HCT116 (cell line): ENCODE measurements around the gene ADAMTS13. TPM values are rescaled to one million over a fixed set of nuclear protein-coding genes. Genes with fewer than 3 reads are reported as not detected.

Experiments
- ATAC-seq: fragments of 200-7000 bp; cut with Tn5 transposase; 2 replicates; pipeline ENCODE4 v1.9.1; 2020; ENCODE audit warnings: mild to moderate bottlenecking, moderate library complexity
- BruUV-seq: library from RNA; stranded (reverse); fragments of 400-500 nt; replicated peaks from 2 replicates; lab custom pipeline; 2021; lab: Mats Ljungman, UMichigan
- CTCF ChIA-PET: fragments of 300-600 bp; sonication (Branson Sonifier 250); formaldehyde crosslinking; loops from one replicate; lab custom pipeline; 2021; ENCODE audit warnings: antibody characterized with exemption; lab: Charles Lee
- POLR2A ChIA-PET: fragments of 300-600, 350-600 bp; sonication (Branson Sonifier 250); formaldehyde crosslinking; loops from one replicate; lab custom pipeline; 2021; ENCODE audit warnings: antibody characterized with exemption; lab: Charles Lee
- RAD21 ChIA-PET, 2 experiments: fragments of 300-600 bp; sonication (Branson Sonifier 250); formaldehyde crosslinking; loops; one replicate each; lab custom pipeline; 2023; ENCODE audit warnings: low total read pairs in 2 of 2; ENCODE audit not compliant: uncharacterized antibody in 2 of 2, unreplicated experiment in 2 of 2, low non-redundant PET in 1 of 2; lab: Charles Lee
- DNase-seq: peaks from one replicate; pipeline ENCODE4 v3.0.0-alpha.2; 2010; ENCODE audit warnings: low read depth, low spot score
- H2AFZ ChIP-seq: fragments of 200-600 bp; shearing (Covaris generic), sonication (generic); 2 replicates; pipeline ENCODE4 v1.6.1; 2017; ENCODE audit warnings: low read depth, mixed run types, mixed read lengths, antibody characterized with exemption, low read length; ENCODE audit not compliant: poor library complexity, severe bottlenecking
- H3K27ac ChIP-seq: 2 replicates; pipeline ENCODE4 v1.5.1; 2012; ENCODE audit warnings: low read depth, low read length
- H3K27me3 ChIP-seq: fragments of 200-600 bp; sonication (generic); 2 replicates; pipeline ENCODE4 v1.6.1; 2016; ENCODE audit warnings: mixed run types, low read length, mixed read lengths; ENCODE audit not compliant: insufficient read depth
- H3K36me3 ChIP-seq, 2 experiments: fragments of 200-500 bp in 1 of 2; fragments of 200-600 bp in 1 of 2; sonication (Bioruptor generic) in 1 of 2; sonication (generic) in 1 of 2; 2 replicates each; pipeline versions ENCODE4 v1.5.1 to v1.6.1; 2014 to 2016; ENCODE audit warnings: low read length in 2 of 2, inconsistent platforms in 1 of 2, mixed read lengths in 1 of 2, mixed run types in 1 of 2; ENCODE audit not compliant: insufficient read depth in 2 of 2, control insufficient read depth in 1 of 2
- H3K4me1 ChIP-seq, 2 experiments: fragments of 200-600 bp in 1 of 2; sonication (generic) in 1 of 2; 2 replicates each; pipeline versions ENCODE4 v1.5.1 to v1.6.1; 2012 to 2017; ENCODE audit warnings: low read length in 2 of 2, inconsistent platforms in 1 of 2, mild to moderate bottlenecking in 1 of 2, mixed read lengths in 1 of 2, mixed run types in 1 of 2, moderate library complexity in 1 of 2; ENCODE audit not compliant: insufficient read depth in 2 of 2, control insufficient read depth in 1 of 2
- H3K4me2 ChIP-seq: fragments of 200-600 bp; sonication (generic); 2 replicates; pipeline ENCODE4 v1.6.1; 2017; ENCODE audit warnings: mixed run types, low read length, mixed read lengths
- H3K4me3 ChIP-seq, 2 experiments: fragments of 200-600 bp in 1 of 2; sonication (generic) in 1 of 2; replicated peaks in 1 of 2; 2 replicates each; pipeline ENCODE4 v1.5.1; 2011 to 2016; ENCODE audit warnings: low read length in 2 of 2, control low read depth in 1 of 2, low read depth in 1 of 2, mild to moderate bottlenecking in 1 of 2, mixed read lengths in 1 of 2, mixed run types in 1 of 2
- H3K79me2 ChIP-seq: fragments of 200-600 bp; sonication (generic); 2 replicates; pipeline ENCODE4 v1.6.1; 2017; ENCODE audit warnings: mild to moderate bottlenecking, mixed run types, low read length, moderate library complexity, mixed read lengths; ENCODE audit not compliant: insufficient read depth
- H3K9ac ChIP-seq: fragments of 200-600 bp; sonication (generic); 2 replicates; pipeline ENCODE4 v1.6.1; 2016; ENCODE audit warnings: low read length, mixed read lengths
- H3K9me2 ChIP-seq: fragments of 200-600 bp; sonication (generic), shearing (Covaris generic); 2 replicates; pipeline ENCODE4 v1.6.1; 2017; ENCODE audit warnings: mixed run types, mild to moderate bottlenecking, moderate library complexity; ENCODE audit not compliant: insufficient read depth
- H3K9me3 ChIP-seq, 2 experiments: fragments of 200-500 bp in 1 of 2; fragments of 200-600 bp in 1 of 2; sonication (Bioruptor generic) in 1 of 2; sonication (generic) in 1 of 2; 2 replicates each; pipeline ENCODE4 v1.6.1; 2014 to 2017; ENCODE audit warnings: low read length in 2 of 2, mixed read lengths in 2 of 2, inconsistent platforms in 1 of 2, low read depth in 1 of 2, mild to moderate bottlenecking in 1 of 2, mixed run types in 1 of 2, moderate library complexity in 1 of 2; ENCODE audit not compliant: control insufficient read depth in 1 of 2, insufficient read depth in 1 of 2
- H4K20me1 ChIP-seq: fragments of 200-600 bp; sonication (generic), shearing (Covaris generic); 2 replicates; pipeline ENCODE4 v1.6.1; 2017; ENCODE audit warnings: mixed run types, mild to moderate bottlenecking, moderate library complexity; ENCODE audit not compliant: insufficient read depth
- CBX3 ChIP-seq: IDR thresholded peaks from 2 replicates; pipeline ENCODE4 v1.6.1; 2012; ENCODE audit warnings: low read depth
- CEBPB ChIP-seq: IDR thresholded peaks from 2 replicates; pipeline ENCODE4 v1.6.1; 2012; ENCODE audit warnings: low read depth
- ELF1 ChIP-seq: IDR thresholded peaks from 2 replicates; pipeline ENCODE4 v1.6.1; 2012; ENCODE audit warnings: low read depth, borderline replicate concordance
- EZH2 ChIP-seq: fragments of 200-600 bp; sonication (generic); IDR thresholded peaks from 2 replicates; pipeline ENCODE4 v1.6.1; 2017; ENCODE audit warnings: antibody characterized with exemption, mixed run types
- JUND ChIP-seq: IDR thresholded peaks from 2 replicates; pipeline ENCODE4 v1.6.1; 2012
- POLR2A ChIP-seq: IDR thresholded peaks from 2 replicates; pipeline ENCODE4 v1.7.0; 2011; ENCODE audit warnings: borderline replicate concordance; ENCODE audit not compliant: insufficient read depth, insufficient read length; ENCODE audit errors: extremely low read depth
- RAD21 ChIP-seq: IDR thresholded peaks from 2 replicates; pipeline ENCODE4 v1.6.1; 2012; ENCODE audit warnings: low read depth, mild to moderate bottlenecking
- SIN3A ChIP-seq: IDR thresholded peaks from 2 replicates; pipeline ENCODE4 v1.6.1; 2012; ENCODE audit warnings: low read depth
- SRF ChIP-seq: IDR thresholded peaks from 2 replicates; pipeline ENCODE4 v1.6.1; 2012; ENCODE audit warnings: low read depth
- YY1 ChIP-seq: IDR thresholded peaks from 2 replicates; pipeline ENCODE4 v1.6.1; 2011; ENCODE audit warnings: low read length, low read depth, moderate library complexity, mild to moderate bottlenecking; ENCODE audit not compliant: insufficient replicate concordance; ENCODE audit errors: extremely low read depth
- ZFX ChIP-seq: fragments of 450-650 bp; IDR thresholded peaks from 2 replicates; pipeline ENCODE4 v1.6.1; 2017
- ZNF274 ChIP-seq: fragments of 200-500 bp; sonication (Bioruptor generic); IDR thresholded peaks from 2 replicates; pipeline ENCODE4 v1.6.1; 2014; ENCODE audit warnings: mild to moderate bottlenecking, low read depth, low read length, inconsistent platforms
- intact Hi-C: fragments of 100-400 bp; cut with micrococcal nuclease; formaldehyde crosslinking; loops from 2 replicates; pipeline ENCODE4 v1.10.0; 2022
- total RNA-seq: library from RNA; stranded (reverse); gene quantifications from one replicate; pipeline ENCODE4 v1.2.1, GENCODE V29; 2021; ENCODE audit not compliant: unreplicated experiment
- TF ChIP-seq, protein P1 (sequence below): IDR thresholded peaks from 2 replicates; pipeline ENCODE4 v1.6.1; 2012; ENCODE audit warnings: low read depth
- TF ChIP-seq, protein P2 (sequence below): IDR thresholded peaks from 2 replicates; pipeline ENCODE4 v1.6.1; 2012
- TF ChIP-seq, protein P3 (sequence below), 3 experiments: fragments of 200-600 bp in 1 of 3; sonication (generic) in 1 of 3; IDR thresholded peaks in 2 of 3; conservative IDR thresholded peaks in 1 of 3; 2 replicates each; pipeline ENCODE4 v1.5.1; 2012 to 2017; ENCODE audit warnings: low read depth in 2 of 3, low read length in 2 of 3, antibody characterized with exemption in 1 of 3, borderline replicate concordance in 1 of 3, control low read depth in 1 of 3, mild to moderate bottlenecking in 1 of 3, mixed read lengths in 1 of 3, mixed run types in 1 of 3, moderate library complexity in 1 of 3; ENCODE audit not compliant: insufficient read depth in 1 of 3

ADAMTS13 gene
- total RNA-seq, 1 experiment from 2014 or later = 9.2 TPM

DNA sequence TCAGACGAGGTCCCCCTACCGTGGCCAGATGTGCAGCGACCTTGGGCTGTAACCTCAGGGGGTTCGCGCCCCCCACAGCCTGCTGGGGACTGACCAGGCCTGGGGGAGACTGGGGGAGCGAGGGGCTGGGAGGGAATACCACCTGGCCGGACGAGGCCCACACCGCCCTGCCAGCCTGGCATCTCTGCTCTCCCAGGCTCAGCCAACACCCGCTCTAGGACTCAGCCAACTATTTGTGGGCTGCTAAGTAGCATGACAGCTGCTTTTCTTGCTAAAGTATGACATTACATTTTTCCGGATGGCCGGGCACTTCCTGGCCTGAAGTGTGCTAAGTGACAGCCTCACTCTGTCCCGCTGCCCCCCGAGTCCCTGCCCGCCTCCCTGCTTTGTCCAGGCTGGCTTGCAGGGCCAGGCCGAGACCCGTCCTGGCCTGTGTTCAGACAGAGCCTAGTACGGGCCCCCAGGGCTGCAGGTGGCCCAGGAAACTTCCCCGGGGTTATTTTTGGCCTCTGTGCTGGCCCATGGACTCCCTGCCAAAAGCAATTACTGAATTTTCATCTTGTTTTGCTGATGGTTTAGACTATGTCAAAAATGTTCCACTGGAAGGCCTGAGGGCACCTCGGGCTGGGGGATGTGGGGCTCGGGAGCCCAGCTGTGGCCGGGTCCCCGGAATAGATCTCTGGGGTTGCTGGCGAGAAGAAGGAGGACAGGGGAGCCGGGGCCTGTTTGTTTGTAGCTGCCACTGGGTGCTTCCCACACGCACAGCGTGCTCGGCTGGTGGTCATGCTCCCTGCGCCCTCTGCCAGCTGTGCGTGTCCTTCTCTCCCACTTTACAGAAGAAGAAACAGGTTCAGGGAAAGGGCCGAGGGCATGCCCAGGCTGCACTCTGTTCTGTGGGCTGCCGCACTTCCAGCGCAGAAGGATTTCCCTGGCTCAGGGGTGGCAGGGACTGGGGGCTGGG lies 70.2 kb downstream of the ADAMTS13 start:
- Histone ChIP-seq H2AFZ (no peak overlapping the region), H3K4me1 (peaks cover 0 to 4% of the 10 kb centered on the region in 2 experiments; a peak in 1 of 4 replicates), H3K27me3 (no peaks in the 10 kb centered on the region; the same call in 1 of the 2 replicates), H4K20me1 (no peaks in the 10 kb centered on the region), H3K9me3 (no peaks in the 10 kb centered on the region), H3K9ac (no peak overlapping the region), H3K9me2 (no peaks in the 10 kb centered on the region), H3K4me2 (no peak overlapping the region), H3K27ac (no peak overlapping the region), H3K79me2 (no peaks in the 10 kb centered on the region), H3K36me3 (no peaks in the 10 kb centered on the region), H3K4me3 (no peak overlapping the region)
- ATAC-seq = no peak
- no peak for DNase-seq
- CTCF ChIA-PET = no interaction called here
- RAD21 ChIA-PET = no interaction called here
- intact Hi-C loops = no loop called here
- POLR2A ChIA-PET = no interaction called here
- TF ChIP-seq POLR2A (no peak), YY1 (no peak), JUND (no peak), SRF (no peak), CBX3 (no peak)
- no TSS peak for BruUV-seq

- Histone ChIP-seq H4K20me1 (no peaks in the 10 kb centered on the region), H2AFZ (no peak overlapping the region), H3K27ac (no peak overlapping the region), H3K4me2 (no peak overlapping the region), H3K36me3 (no peaks in the 10 kb centered on the region), H3K4me3 (no peak overlapping the region), H3K4me1 (no peaks in the 10 kb centered on the region), H3K9me3 (no peaks in the 10 kb centered on the region), H3K27me3 (no peaks in the 10 kb centered on the region; the same call in 1 of the 2 replicates), H3K79me2 (no peaks in the 10 kb centered on the region), H3K9me2 (no peaks in the 10 kb centered on the region), H3K9ac (no peak overlapping the region)
- RAD21 ChIA-PET = no interaction called here
- ATAC-seq (no peak), DNase-seq (no peak)
- CTCF ChIA-PET = no interaction called here
- intact Hi-C loops = no loop called here
- POLR2A ChIA-PET = no interaction called here
- BruUV-seq = no TSS peak
- TF ChIP-seq EZH2 = no peak
- no peak for TF ChIP-seq RAD21
- no peak for TF ChIP-seq ZFX
- no peak for TF ChIP-seq CEBPB
- no peak for TF ChIP-seq ZNF274
- TF ChIP-seq SRF = no peak
- no peak for TF ChIP-seq SIN3A
- TF ChIP-seq, protein P1, sequence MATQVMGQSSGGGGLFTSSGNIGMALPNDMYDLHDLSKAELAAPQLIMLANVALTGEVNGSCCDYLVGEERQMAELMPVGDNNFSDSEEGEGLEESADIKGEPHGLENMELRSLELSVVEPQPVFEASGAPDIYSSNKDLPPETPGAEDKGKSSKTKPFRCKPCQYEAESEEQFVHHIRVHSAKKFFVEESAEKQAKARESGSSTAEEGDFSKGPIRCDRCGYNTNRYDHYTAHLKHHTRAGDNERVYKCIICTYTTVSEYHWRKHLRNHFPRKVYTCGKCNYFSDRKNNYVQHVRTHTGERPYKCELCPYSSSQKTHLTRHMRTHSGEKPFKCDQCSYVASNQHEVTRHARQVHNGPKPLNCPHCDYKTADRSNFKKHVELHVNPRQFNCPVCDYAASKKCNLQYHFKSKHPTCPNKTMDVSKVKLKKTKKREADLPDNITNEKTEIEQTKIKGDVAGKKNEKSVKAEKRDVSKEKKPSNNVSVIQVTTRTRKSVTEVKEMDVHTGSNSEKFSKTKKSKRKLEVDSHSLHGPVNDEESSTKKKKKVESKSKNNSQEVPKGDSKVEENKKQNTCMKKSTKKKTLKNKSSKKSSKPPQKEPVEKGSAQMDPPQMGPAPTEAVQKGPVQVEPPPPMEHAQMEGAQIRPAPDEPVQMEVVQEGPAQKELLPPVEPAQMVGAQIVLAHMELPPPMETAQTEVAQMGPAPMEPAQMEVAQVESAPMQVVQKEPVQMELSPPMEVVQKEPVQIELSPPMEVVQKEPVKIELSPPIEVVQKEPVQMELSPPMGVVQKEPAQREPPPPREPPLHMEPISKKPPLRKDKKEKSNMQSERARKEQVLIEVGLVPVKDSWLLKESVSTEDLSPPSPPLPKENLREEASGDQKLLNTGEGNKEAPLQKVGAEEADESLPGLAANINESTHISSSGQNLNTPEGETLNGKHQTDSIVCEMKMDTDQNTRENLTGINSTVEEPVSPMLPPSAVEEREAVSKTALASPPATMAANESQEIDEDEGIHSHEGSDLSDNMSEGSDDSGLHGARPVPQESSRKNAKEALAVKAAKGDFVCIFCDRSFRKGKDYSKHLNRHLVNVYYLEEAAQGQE = no peak
- TF ChIP-seq, protein P2, sequence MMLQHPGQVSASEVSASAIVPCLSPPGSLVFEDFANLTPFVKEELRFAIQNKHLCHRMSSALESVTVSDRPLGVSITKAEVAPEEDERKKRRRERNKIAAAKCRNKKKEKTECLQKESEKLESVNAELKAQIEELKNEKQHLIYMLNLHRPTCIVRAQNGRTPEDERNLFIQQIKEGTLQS = no peak
- no peak for TF ChIP-seq ELF1
- TF ChIP-seq, protein P3, sequence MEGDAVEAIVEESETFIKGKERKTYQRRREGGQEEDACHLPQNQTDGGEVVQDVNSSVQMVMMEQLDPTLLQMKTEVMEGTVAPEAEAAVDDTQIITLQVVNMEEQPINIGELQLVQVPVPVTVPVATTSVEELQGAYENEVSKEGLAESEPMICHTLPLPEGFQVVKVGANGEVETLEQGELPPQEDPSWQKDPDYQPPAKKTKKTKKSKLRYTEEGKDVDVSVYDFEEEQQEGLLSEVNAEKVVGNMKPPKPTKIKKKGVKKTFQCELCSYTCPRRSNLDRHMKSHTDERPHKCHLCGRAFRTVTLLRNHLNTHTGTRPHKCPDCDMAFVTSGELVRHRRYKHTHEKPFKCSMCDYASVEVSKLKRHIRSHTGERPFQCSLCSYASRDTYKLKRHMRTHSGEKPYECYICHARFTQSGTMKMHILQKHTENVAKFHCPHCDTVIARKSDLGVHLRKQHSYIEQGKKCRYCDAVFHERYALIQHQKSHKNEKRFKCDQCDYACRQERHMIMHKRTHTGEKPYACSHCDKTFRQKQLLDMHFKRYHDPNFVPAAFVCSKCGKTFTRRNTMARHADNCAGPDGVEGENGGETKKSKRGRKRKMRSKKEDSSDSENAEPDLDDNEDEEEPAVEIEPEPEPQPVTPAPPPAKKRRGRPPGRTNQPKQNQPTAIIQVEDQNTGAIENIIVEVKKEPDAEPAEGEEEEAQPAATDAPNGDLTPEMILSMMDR (IDR thresholded peaks at IDR 0.05 in 2 of 3, conservative IDR thresholded peaks at IDR 0.05 in 1 of 3; ENCODE audit: borderline replicate concordance in 1 of 3, insufficient read depth in 1 of 3, low read depth in 2 of 3, low read length in 2 of 3) = no peak
These were observed 71.3 kb downstream of the ADAMTS13 start for GRCh38 chr9:133493428-133493827.
